OCI-LY1 (cell line): ENCODE measurements around the gene CSNK2A2.

Experiments used
- H2AFZ ChIP-seq: fragments of 200-600 bp; sonication (generic), shearing (Covaris generic); 2 replicates; pipeline ENCODE4 v1.6.0; 2014; ENCODE audit warnings: antibody characterized with exemption, mild to moderate bottlenecking, low read length
- H3F3A ChIP-seq: fragments of 200-600 bp; sonication (generic), shearing (Covaris generic); 2 replicates; pipeline ENCODE4 v1.6.0; 2014; ENCODE audit warnings: mild to moderate bottlenecking, antibody characterized with exemption, low read length, moderate library complexity; ENCODE audit not compliant: insufficient read depth
- H3K27ac ChIP-seq: fragments of 200-600 bp; sonication (generic); 2 replicates; pipeline ENCODE4 v1.5.1; 2014; ENCODE audit warnings: low read length, mixed run types, mild to moderate bottlenecking, low read depth; ENCODE audit not compliant: poor library complexity, severe bottlenecking
- H3K27me3 ChIP-seq: fragments of 200-600 bp; sonication (generic); 2 replicates; pipeline ENCODE4 v1.6.0; 2014; ENCODE audit warnings: antibody characterized with exemption, mild to moderate bottlenecking, low read length, moderate library complexity; ENCODE audit not compliant: insufficient read depth
- H3K36me3 ChIP-seq: fragments of 200-600 bp; sonication (generic); 2 replicates; pipeline ENCODE4 v1.6.1; 2014; ENCODE audit warnings: mild to moderate bottlenecking, antibody characterized with exemption, low read length, moderate library complexity, mixed read lengths; ENCODE audit not compliant: insufficient read depth
- H3K4me1 ChIP-seq: fragments of 200-600 bp; sonication (generic); 2 replicates; pipeline ENCODE4 v1.5.1; 2014; ENCODE audit warnings: mild to moderate bottlenecking, low read length, moderate library complexity; ENCODE audit not compliant: insufficient read depth, severe bottlenecking
- H3K4me2 ChIP-seq: fragments of 200-600 bp; sonication (generic), shearing (Covaris generic); 2 replicates; pipeline ENCODE4 v1.6.1; 2014; ENCODE audit warnings: low read length
- H3K4me3 ChIP-seq: fragments of 200-600 bp; sonication (generic); 2 replicates; pipeline ENCODE4 v1.5.1; 2014; ENCODE audit warnings: low read length, low read depth, mild to moderate bottlenecking, mixed read lengths; ENCODE audit not compliant: poor library complexity, severe bottlenecking
- H3K79me2 ChIP-seq: fragments of 200-600 bp; shearing (Covaris generic); 2 replicates; pipeline ENCODE4 v1.6.1; 2016; ENCODE audit warnings: mixed run types, low read length, mixed read lengths; ENCODE audit not compliant: insufficient read depth
- H3K9ac ChIP-seq: fragments of 200-600 bp; sonication (generic), shearing (Covaris generic); 2 replicates; pipeline ENCODE4 v1.6.1; 2014; ENCODE audit warnings: mild to moderate bottlenecking, low read length, mixed read lengths
- H3K9me2 ChIP-seq: fragments of 200-600 bp; sonication (generic), shearing (Covaris generic); 2 replicates; pipeline ENCODE4 v1.6.1; 2014; ENCODE audit warnings: low read depth, mild to moderate bottlenecking, low read length, mixed read lengths
- H3K9me3 ChIP-seq: fragments of 200-600 bp; shearing (Covaris generic); 2 replicates; pipeline ENCODE4 v1.6.1; 2014; ENCODE audit warnings: low read length, mixed read lengths
- H4K20me1 ChIP-seq: fragments of 200-600 bp; sonication (generic), shearing (Covaris generic); 2 replicates; pipeline ENCODE4 v1.6.0; 2016; ENCODE audit warnings: mild to moderate bottlenecking, low read length; ENCODE audit not compliant: insufficient read depth
- CTCF ChIP-seq: fragments of 200-600 bp; sonication (generic), shearing (Covaris generic); IDR thresholded peaks from 2 replicates; pipeline ENCODE4 v1.5.1; 2017; ENCODE audit warnings: mild to moderate bottlenecking, antibody characterized with exemption, low read length, moderate library complexity, mixed read lengths
- EZH2 ChIP-seq: fragments of 200-600 bp; sonication (generic), shearing (Covaris generic); IDR thresholded peaks from 2 replicates; pipeline ENCODE4 v1.8.0; 2017; ENCODE audit warnings: borderline replicate concordance, mixed run types, mild to moderate bottlenecking, antibody characterized with exemption, low read length, moderate library complexity, mixed read lengths

CSNK2A2 gene

GRCh38 chr16:58127634-58128033 is 70.3 kb downstream of the CSNK2A2 start:
- Histone ChIP-seq H4K20me1 (no peaks in the 10 kb centered on the region), H3K4me2 (peak overlapping the region; percentile 100), H3K36me3 (no peaks in the 10 kb centered on the region), H3K27me3 (no peaks in the 10 kb centered on the region), H3K27ac (peak overlapping the region; percentile 39), H3F3A (no peaks in the 10 kb centered on the region), H3K79me2 (peaks cover 51% of the 10 kb centered on the region), H2AFZ (no peak overlapping the region), H3K9me2 (no peaks in the 10 kb centered on the region), H3K4me1 (peaks cover 31% of the 10 kb centered on the region), H3K9ac (peak overlapping the region; percentile 87), H3K4me3 (peak overlapping the region; percentile 82), H3K9me3 (no peaks in the 10 kb centered on the region)
- no peak for TF ChIP-seq EZH2
- no peak for TF ChIP-seq CTCF

- Histone ChIP-seq H3K79me2 (peaks cover 51% of the 10 kb centered on the region), H2AFZ (no peak overlapping the region), H3K4me1 (peaks cover 32% of the 10 kb centered on the region), H3K27me3 (no peaks in the 10 kb centered on the region), H4K20me1 (no peaks in the 10 kb centered on the region), H3K9me2 (no peaks in the 10 kb centered on the region), H3K27ac (peak overlapping the region; percentile 39), H3F3A (no peaks in the 10 kb centered on the region), H3K9ac (peak overlapping the region; percentile 87), H3K4me3 (peak overlapping the region; percentile 82), H3K4me2 (peak overlapping the region; percentile 100), H3K36me3 (no peaks in the 10 kb centered on the region), H3K9me3 (no peaks in the 10 kb centered on the region)
- TF ChIP-seq CTCF (peak; percentile 58), EZH2 (no peak)
Observed at GRCh38 chr16:58127033-58127556, 70.8 kb downstream of the CSNK2A2 start.

- Histone ChIP-seq H3K36me3 (no peaks in the 10 kb centered on the region), H4K20me1 (no peaks in the 10 kb centered on the region), H3F3A (no peaks in the 10 kb centered on the region), H3K27ac (no peak overlapping the region), H3K27me3 (no peaks in the 10 kb centered on the region), H3K4me2 (peak overlapping the region; percentile 100), H3K9me2 (no peaks in the 10 kb centered on the region), H3K9ac (no peak overlapping the region; the same call in 1 of the 2 replicates), H3K4me3 (peak overlapping the region; percentile 82), H3K79me2 (peaks cover 54% of the 10 kb centered on the region), H2AFZ (no peak overlapping the region), H3K9me3 (no peaks in the 10 kb centered on the region), H3K4me1 (peaks cover 38% of the 10 kb centered on the region)
- TF ChIP-seq EZH2 = no peak
- no peak for TF ChIP-seq CTCF
Observed at GRCh38 chr16:58126451-58126961, 71.4 kb downstream of the CSNK2A2 start.
